GM12891 (cell line): ENCODE measurements around the gene HSPH1.
A peak's percentile ranks its signal among the peaks of the same experiment; 100 is the strongest.

Source experiments
- DNase-seq: peaks from one replicate; pipeline ENCODE4 v3.0.0; 2011; ENCODE audit warnings: low spot score; ENCODE audit not compliant: insufficient read length
- FAIRE-seq: peaks from 2 replicates; lab custom pipeline; 2011; peaks lifted over from hg19 to GRCh38; lab: Jason Lieb, UNC
- PAX5 ChIP-seq: IDR thresholded peaks from 2 replicates; pipeline ENCODE4 v1.6.1; 2011; ENCODE audit warnings: low read length, moderate library complexity, mild to moderate bottlenecking; ENCODE audit not compliant: insufficient read depth, severe bottlenecking
- POLR2A ChIP-seq: IDR thresholded peaks from 2 replicates; pipeline ENCODE4 v1.6.1; 2011; ENCODE audit warnings: low read depth, low read length, control low read depth
- POLR2AphosphoS5 ChIP-seq: IDR thresholded peaks from 2 replicates; pipeline ENCODE4 v1.6.1; 2011; ENCODE audit warnings: low read depth, low read length, control low read depth
- POU2F2 ChIP-seq: IDR thresholded peaks from 2 replicates; pipeline ENCODE4 v1.6.1; 2011; ENCODE audit warnings: low read depth, mild to moderate bottlenecking, control low read depth, low read length, moderate library complexity
- SPI1 ChIP-seq: IDR thresholded peaks from 2 replicates; pipeline ENCODE4 v1.6.1; 2011; ENCODE audit warnings: low read depth, low read length, control low read depth
- TAF1 ChIP-seq: IDR thresholded peaks from 2 replicates; pipeline ENCODE4 v1.6.1; 2011; ENCODE audit warnings: low read depth, low read length, control low read depth

The HSPH1 gene

GRCh38 chr13:31199849-31200636 lies 38.3 kb upstream of the HSPH1 start, which contains the start of gene B3GLCT:
Gene B3GLCT (plus strand): TSS chr13:31199975. CDS start chr13:31200085, 110 bp downstream.
- peak; percentile 94 for DNase-seq
- peak; percentile 96 for FAIRE-seq
- TF ChIP-seq TAF1 (no peak), PAX5 (peak; percentile 31)

GRCh38 chr13:31199527-31199848 lies 37.8 kb upstream of the HSPH1 start:
- DNase-seq (no peak), FAIRE-seq (no peak)
- no peak for TF ChIP-seq SPI1
- TF ChIP-seq POU2F2: no peak
- TF ChIP-seq TAF1: no peak
- no peak for TF ChIP-seq PAX5
- TF ChIP-seq POLR2AphosphoS5: no peak
- no peak for TF ChIP-seq POLR2A

GRCh38 chr13:31198519-31198918 lies 36.8 kb upstream of the HSPH1 start:
- no peak for TF ChIP-seq PAX5
- TF ChIP-seq SPI1: no peak
- TF ChIP-seq POU2F2: no peak
- TF ChIP-seq POLR2AphosphoS5: no peak
- no peak for TF ChIP-seq TAF1
- TF ChIP-seq POLR2A: no peak
- DNase-seq: no peak
- no peak for FAIRE-seq

GRCh38 chr13:31196992-31197391 lies 35.3 kb upstream of the HSPH1 start:
- no peak for TF ChIP-seq POU2F2
- no peak for TF ChIP-seq SPI1
- TF ChIP-seq POLR2AphosphoS5: no peak
- TF ChIP-seq TAF1: no peak
- TF ChIP-seq POLR2A: no peak
- no peak for TF ChIP-seq PAX5
- no peak for DNase-seq
- no peak for FAIRE-seq

- TF ChIP-seq POU2F2 (no peak), SPI1 (no peak), PAX5 (no peak), TAF1 (no peak), POLR2A (no peak), POLR2AphosphoS5 (no peak)
- FAIRE-seq (no peak), DNase-seq (no peak)
These were observed 33.9 kb upstream of the HSPH1 start for GRCh38 chr13:31195616-31196015.

GRCh38 chr13:31192306-31192705 lies 30.6 kb upstream of the HSPH1 start:
- TF ChIP-seq SPI1 (no peak), PAX5 (no peak), TAF1 (no peak), POU2F2 (no peak), POLR2A (no peak), POLR2AphosphoS5 (no peak)
- no peak for FAIRE-seq
- DNase-seq: no peak

GRCh38 chr13:31191748-31192147 lies 30.0 kb upstream of the HSPH1 start:
- TF ChIP-seq POLR2AphosphoS5: no peak
- TF ChIP-seq PAX5: no peak
- TF ChIP-seq SPI1: no peak
- no peak for TF ChIP-seq TAF1
- DNase-seq (no peak), FAIRE-seq (no peak)

- DNase-seq (no peak), FAIRE-seq (no peak)
- TF ChIP-seq POU2F2 (no peak), POLR2AphosphoS5 (no peak), SPI1 (no peak), PAX5 (no peak), TAF1 (no peak), POLR2A (no peak)
These were observed 23.4 kb upstream of the HSPH1 start for GRCh38 chr13:31184981-31185645.

GRCh38 chr13:31184451-31184850 lies 22.7 kb upstream of the HSPH1 start:
- TF ChIP-seq POLR2AphosphoS5 (no peak), PAX5 (no peak), POLR2A (no peak), SPI1 (no peak), TAF1 (no peak), POU2F2 (no peak)
- FAIRE-seq: no peak
- no peak for DNase-seq

GRCh38 chr13:31182987-31183386 lies 21.3 kb upstream of the HSPH1 start:
- TF ChIP-seq TAF1: no peak
- TF ChIP-seq SPI1: no peak
- TF ChIP-seq POLR2A: no peak
- no peak for TF ChIP-seq POU2F2
- no peak for TF ChIP-seq POLR2AphosphoS5
- no peak for TF ChIP-seq PAX5
- DNase-seq (no peak), FAIRE-seq (no peak)
